G401 (cell line): ENCODE measurements around the gene LLPH. TPM values are rescaled to one million over a fixed set of nuclear protein-coding genes. Genes with fewer than 3 reads are reported as not detected.

Experiments used
- DNase-seq: peaks from one replicate; pipeline ENCODE4 v3.0.0-alpha.2; 2015; ENCODE audit warnings: low spot score
- in situ Hi-C: cut with HindIII; loops from 2 replicates; pipeline ENCODE4 v1.10.0; 2016; ENCODE audit warnings: low sequenced_read_pairs, mixed read lengths
- total RNA-seq: library from RNA; depleted of rRNA; stranded (reverse); fragments of >200 nt; shearing (Covaris generic); gene quantifications from 2 replicates; pipeline ENCODE4 v1.2.3, GENCODE V29; 2014

Gene LLPH
- total RNA-seq, 1 experiment from 2014 or later, result 36.5 TPM

GRCh38 chr12:66144791-66145754 lies 14.5 kb upstream of the LLPH start:
- in situ Hi-C loops, result no loop called here

GRCh38 chr12:66143868-66144267 lies 13.3 kb upstream of the LLPH start:
- in situ Hi-C loops, result no loop called here

More at GRCh38 chr12:66144791-66145754, 14.5 kb upstream of the LLPH start:
- no peak for DNase-seq

GRCh38 chr12:66142826-66143225 lies 12.3 kb upstream of the LLPH start:
- DNase-seq, result no peak
- in situ Hi-C loops, result no loop called here

More at GRCh38 chr12:66143868-66144267, 13.3 kb upstream of the LLPH start:
- DNase-seq, result no peak

DNA sequence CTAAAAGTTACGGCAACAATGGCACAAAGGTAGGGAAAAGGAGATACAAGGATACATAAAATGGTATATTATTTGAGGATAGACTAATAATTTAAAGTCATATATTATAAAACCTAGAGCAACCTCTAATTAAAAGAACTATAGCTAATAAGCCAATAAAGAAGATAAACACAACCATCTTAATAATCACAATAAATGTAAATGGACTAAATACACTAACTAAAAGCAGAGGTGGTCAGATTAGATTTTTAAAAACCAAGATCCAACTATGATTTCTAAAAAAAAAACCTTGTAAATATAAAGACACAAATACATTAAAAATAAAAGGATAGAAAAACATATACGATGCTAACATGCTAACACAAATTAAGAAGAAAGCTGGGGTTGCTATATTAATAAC lies 10.7 kb upstream of the LLPH start:
- in situ Hi-C loops, result no loop called here
- no peak for DNase-seq

- in situ Hi-C loops, result no loop called here
- no peak for DNase-seq
Measured at GRCh38 chr12:66140731-66141130, 10.2 kb upstream of the LLPH start.

- DNase-seq, result no peak
- in situ Hi-C loops, result no loop called here
Measured at GRCh38 chr12:66139328-66139727, 8.8 kb upstream of the LLPH start.

- DNase-seq, result no peak
- in situ Hi-C loops, result no loop called here
Measured at GRCh38 chr12:66137937-66138336, 7.4 kb upstream of the LLPH start.

GRCh38 chr12:66132408-66132807 lies 1.9 kb upstream of the LLPH start:
- in situ Hi-C loops, result no loop called here
- DNase-seq, result no peak

- in situ Hi-C loops, result no loop called here
- no peak for DNase-seq
Measured at GRCh38 chr12:66131067-66131688, 628 bp upstream of the LLPH start.

GRCh38 chr12:66129934-66130266 lies 650 bp downstream of the LLPH start:
- no peak for DNase-seq
- in situ Hi-C loops, result no loop called here

- in situ Hi-C loops, result no loop called here
Measured at GRCh38 chr12:66127650-66128049, 2.9 kb downstream of the LLPH start.

DNA sequence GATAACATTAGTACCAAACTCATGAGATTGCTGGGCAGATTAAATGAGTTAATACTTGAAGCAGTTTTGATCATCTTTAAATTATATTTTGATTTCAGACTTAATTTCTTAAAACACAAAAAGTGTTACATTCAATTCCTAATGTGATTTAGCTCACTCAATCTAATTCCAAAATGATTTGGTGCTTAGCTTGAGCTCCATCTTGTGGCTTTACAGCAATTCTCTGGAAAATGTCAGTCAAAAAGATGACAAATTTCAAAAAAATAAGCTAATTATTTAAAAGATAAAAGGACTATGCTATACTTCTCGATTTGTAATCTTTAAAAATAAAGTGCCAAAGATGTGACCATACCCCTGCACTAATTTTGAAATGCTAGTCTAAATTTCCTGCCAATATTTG lies 10.1 kb downstream of the LLPH start:
- DNase-seq, result no peak
- in situ Hi-C loops, result no loop called here

More at GRCh38 chr12:66127650-66128049, 2.9 kb downstream of the LLPH start:
- no peak for DNase-seq

DNA sequence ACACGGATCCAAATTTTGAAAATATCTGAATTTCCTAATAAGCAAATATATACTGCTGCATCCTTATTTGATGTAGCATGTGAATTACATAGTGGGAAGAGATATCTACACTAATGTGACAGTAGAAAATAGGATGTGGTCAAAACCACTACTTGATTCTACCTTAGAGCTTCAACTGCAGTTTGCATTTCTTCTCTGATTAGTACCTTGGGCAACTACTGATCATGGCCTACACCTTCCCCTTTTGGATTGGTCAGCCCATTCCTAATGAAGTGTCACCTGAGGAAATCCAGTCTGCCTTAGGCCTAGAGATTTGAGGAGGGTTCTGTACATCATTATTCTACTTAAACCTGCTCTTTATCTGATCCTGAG lies 10.7 kb downstream of the LLPH start:
- in situ Hi-C loops, result no loop called here
- DNase-seq, result no peak

- DNase-seq, result no peak
- in situ Hi-C loops, result no loop called here
Measured at GRCh38 chr12:66119229-66119869, 11.2 kb downstream of the LLPH start.

DNA sequence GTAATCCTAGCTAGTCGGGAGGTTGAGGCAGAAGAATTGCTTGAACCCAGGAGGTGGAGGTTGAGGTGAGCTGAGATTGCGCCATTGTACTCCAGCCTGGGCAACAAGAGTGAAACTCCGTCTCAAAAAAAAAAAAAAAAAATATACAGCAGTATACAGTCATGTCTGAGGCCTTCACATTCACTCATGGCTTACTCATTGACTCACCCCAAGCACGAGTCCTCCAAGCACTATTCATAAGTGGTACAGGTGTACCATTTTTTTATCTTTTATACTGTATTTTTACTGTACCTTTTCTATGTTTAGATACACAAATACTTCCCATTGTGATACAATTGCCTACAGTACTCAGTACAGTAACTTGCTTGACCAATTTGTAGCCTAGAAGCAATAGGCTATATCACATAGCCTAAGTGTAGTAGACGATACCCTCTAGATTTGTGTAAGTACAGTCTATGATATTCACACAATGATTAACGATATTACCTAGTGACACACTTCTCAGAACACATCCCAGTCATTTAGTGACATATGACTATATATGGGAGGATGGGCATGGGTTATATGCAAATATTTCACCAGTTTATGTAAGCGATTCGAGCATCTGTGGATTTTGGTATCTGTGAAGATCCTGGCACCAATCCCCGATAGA lies 12.2 kb downstream of the LLPH start:
- in situ Hi-C loops, result no loop called here

GRCh38 chr12:66117242-66117641 lies 13.3 kb downstream of the LLPH start:
- DNase-seq, result no peak
- in situ Hi-C loops, result no loop called here

More for the DNA sequence above, 12.2 kb downstream of the LLPH start:
- no peak for DNase-seq

- no peak for DNase-seq
- in situ Hi-C loops, result no loop called here
Measured at GRCh38 chr12:66115071-66115600, 15.4 kb downstream of the LLPH start.

DNA sequence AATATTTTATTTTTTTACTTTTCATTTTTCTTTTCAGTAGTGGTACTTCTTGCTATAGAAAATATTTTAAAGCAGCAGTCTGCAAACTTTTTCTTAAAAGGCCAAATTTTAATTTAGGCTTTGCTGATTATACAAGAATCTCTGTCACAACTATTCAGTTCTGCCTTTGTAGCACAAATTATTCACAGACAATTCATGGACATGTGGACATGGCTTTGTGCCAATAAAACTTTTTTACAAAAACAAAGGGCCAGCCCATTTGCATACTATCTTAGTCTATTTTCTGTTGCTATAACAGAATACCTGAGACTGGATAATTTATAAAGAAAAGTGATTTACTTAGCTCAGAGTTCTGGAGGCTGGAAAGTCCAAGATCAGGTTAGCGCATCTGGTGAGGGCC lies 17.1 kb downstream of the LLPH start:
- in situ Hi-C loops, result no loop called here
- no peak for DNase-seq

DNA sequence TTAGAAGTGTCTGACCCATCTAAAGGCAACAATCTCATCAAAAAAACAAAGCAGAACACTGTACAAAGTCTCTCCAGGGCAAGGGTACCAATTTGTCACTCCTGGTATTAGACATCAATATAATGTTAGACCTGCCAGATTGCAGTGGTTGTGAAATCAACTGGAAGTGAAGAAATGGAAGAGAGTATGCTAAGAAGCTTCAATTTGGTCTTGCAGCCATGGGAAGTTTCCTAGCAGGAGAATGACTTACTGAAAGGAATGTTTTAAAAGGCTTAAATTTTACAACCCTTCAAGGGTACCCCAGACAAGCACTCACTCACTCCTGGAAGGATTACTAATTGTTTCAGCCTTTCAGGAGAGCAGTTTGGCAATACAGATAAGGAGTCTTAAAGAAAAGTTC lies 18.9 kb downstream of the LLPH start:
- in situ Hi-C loops, result no loop called here
- DNase-seq, result no peak
